ENCODE results near the gene QRICH2.
A peak's percentile ranks its signal among the peaks of the same experiment; 100 is the strongest.
"Not testable (repeated sequence)": the region's sequence is repeated elsewhere in the genome, so short reads cannot be mapped to it uniquely, and the experiment has no call there.

Gene QRICH2

GRCh38 chr17:76252040-76252954 lies 55.8 kb downstream of the QRICH2 start:
- Histone ChIP-seq H3K9me3 (ENCODE audit: control insufficient read depth in 2 of 2, low read length in 2 of 2) (no peaks in the 10 kb centered on the region), H3K4me1 (ENCODE audit: control insufficient read depth, insufficient read depth, low read length) (peaks cover 3% of the 10 kb centered on the region), H3K36me3 (ENCODE audit: control insufficient read depth in 2 of 2, insufficient read depth in 2 of 2, low read length in 2 of 2) (no peaks in the 10 kb centered on the region), H3K27ac (ENCODE audit: low read length) (peak overlapping the region; percentile 24), H3K4me3 (ENCODE audit: low read length in 2 of 2) (no peak overlapping the region), H3K9ac (ENCODE audit: low read length in 2 of 2) (peak overlapping the region in 1 of 2 donors; percentile 13), H3K27me3 (ENCODE audit: control insufficient read depth in 1 of 2, insufficient read depth in 2 of 2, low read length in 2 of 2) (peaks cover 3 to 11% of the 10 kb centered on the region in 2 donors)

GRCh38 chr17:76251478-76252039 lies 56.5 kb downstream of the QRICH2 start:
- peaks cover 3% of the 10 kb centered on the region for H3K4me1 ChIP-seq (ENCODE audit: control insufficient read depth, insufficient read depth, low read length)
- H3K4me3 ChIP-seq (ENCODE audit: low read length in 2 of 2), result no peak overlapping the region
- H3K9me3 ChIP-seq (ENCODE audit: control insufficient read depth in 2 of 2, low read length in 2 of 2), result no peaks in the 10 kb centered on the region
- H3K9ac ChIP-seq (ENCODE audit: low read length in 2 of 2), result no peak overlapping the region
- no peaks in the 10 kb centered on the region for H3K36me3 ChIP-seq (ENCODE audit: control insufficient read depth in 2 of 2, insufficient read depth in 2 of 2, low read length in 2 of 2)
- peak overlapping the region; percentile 24 for H3K27ac ChIP-seq (ENCODE audit: low read length)
- H3K27me3 ChIP-seq (ENCODE audit: control insufficient read depth in 1 of 2, insufficient read depth in 2 of 2, low read length in 2 of 2), result peaks cover 3 to 11% of the 10 kb centered on the region in 2 donors

- H3K9ac ChIP-seq (ENCODE audit: low read length in 2 of 2), result no peak overlapping the region
- no peak overlapping the region for H3K4me3 ChIP-seq (ENCODE audit: low read length in 2 of 2)
- H3K9me3 ChIP-seq (ENCODE audit: control insufficient read depth in 2 of 2, low read length in 2 of 2), result no peaks in the 10 kb centered on the region
- H3K27me3 ChIP-seq (ENCODE audit: control insufficient read depth in 1 of 2, insufficient read depth in 2 of 2, low read length in 2 of 2), result peaks cover 3 to 11% of the 10 kb centered on the region in 2 donors
- no peaks in the 10 kb centered on the region for H3K36me3 ChIP-seq (ENCODE audit: control insufficient read depth in 2 of 2, insufficient read depth in 2 of 2, low read length in 2 of 2)
- H3K27ac ChIP-seq (ENCODE audit: low read length), result no peak overlapping the region
- peaks cover 3% of the 10 kb centered on the region for H3K4me1 ChIP-seq (ENCODE audit: control insufficient read depth, insufficient read depth, low read length)
Observed at GRCh38 chr17:76250141-76250540, 57.9 kb downstream of the QRICH2 start.

- no peak overlapping the region for H3K27ac ChIP-seq (ENCODE audit: low read length)
- no peak overlapping the region for H3K9ac ChIP-seq (ENCODE audit: low read length in 2 of 2)
- H3K9me3 ChIP-seq (ENCODE audit: control insufficient read depth in 2 of 2, low read length in 2 of 2), result no peaks in the 10 kb centered on the region
- H3K4me3 ChIP-seq (ENCODE audit: low read length in 2 of 2), result no peak overlapping the region
- H3K27me3 ChIP-seq (ENCODE audit: control insufficient read depth in 1 of 2, insufficient read depth in 2 of 2, low read length in 2 of 2), result peaks cover under 1 to 8% of the 10 kb centered on the region in 2 donors
- peaks cover under 1% of the 10 kb centered on the region for H3K4me1 ChIP-seq (ENCODE audit: control insufficient read depth, insufficient read depth, low read length)
- no peaks in the 10 kb centered on the region for H3K36me3 ChIP-seq (ENCODE audit: control insufficient read depth in 2 of 2, insufficient read depth in 2 of 2, low read length in 2 of 2)
Observed at GRCh38 chr17:76248013-76248782, 59.9 kb downstream of the QRICH2 start.

- Histone ChIP-seq H3K27ac (ENCODE audit: low read length) (no peak overlapping the region), H3K36me3 (ENCODE audit: control insufficient read depth in 2 of 2, insufficient read depth in 2 of 2, low read length in 2 of 2) (no peaks in the 10 kb centered on the region), H3K9ac (ENCODE audit: low read length in 2 of 2) (no peak overlapping the region), H3K27me3 (ENCODE audit: control insufficient read depth in 1 of 2, insufficient read depth in 2 of 2, low read length in 2 of 2) (peaks cover 0 to 7% of the 10 kb centered on the region in 2 donors), H3K4me3 (ENCODE audit: low read length in 2 of 2) (no peak overlapping the region), H3K4me1 (ENCODE audit: control insufficient read depth, insufficient read depth, low read length) (no peaks in the 10 kb centered on the region), H3K9me3 (ENCODE audit: control insufficient read depth in 2 of 2, low read length in 2 of 2) (no peaks in the 10 kb centered on the region)
Observed at GRCh38 chr17:76247304-76247703, 60.8 kb downstream of the QRICH2 start.

- Histone ChIP-seq H3K27me3 (ENCODE audit: control insufficient read depth in 1 of 2, insufficient read depth in 2 of 2, low read length in 2 of 2) (peaks cover 0 to 3% of the 10 kb centered on the region in 2 donors), H3K9me3 (ENCODE audit: control insufficient read depth in 2 of 2, low read length in 2 of 2) (no peaks in the 10 kb centered on the region), H3K27ac (ENCODE audit: low read length) (no peak overlapping the region), H3K4me1 (ENCODE audit: control insufficient read depth, insufficient read depth, low read length) (peaks cover 1% of the 10 kb centered on the region), H3K36me3 (ENCODE audit: control insufficient read depth in 2 of 2, insufficient read depth in 2 of 2, low read length in 2 of 2) (no peaks in the 10 kb centered on the region), H3K4me3 (ENCODE audit: low read length in 2 of 2) (no peak overlapping the region), H3K9ac (ENCODE audit: low read length in 2 of 2) (no peak overlapping the region)
Observed at GRCh38 chr17:76246080-76247066, 61.7 kb downstream of the QRICH2 start.

DNA sequence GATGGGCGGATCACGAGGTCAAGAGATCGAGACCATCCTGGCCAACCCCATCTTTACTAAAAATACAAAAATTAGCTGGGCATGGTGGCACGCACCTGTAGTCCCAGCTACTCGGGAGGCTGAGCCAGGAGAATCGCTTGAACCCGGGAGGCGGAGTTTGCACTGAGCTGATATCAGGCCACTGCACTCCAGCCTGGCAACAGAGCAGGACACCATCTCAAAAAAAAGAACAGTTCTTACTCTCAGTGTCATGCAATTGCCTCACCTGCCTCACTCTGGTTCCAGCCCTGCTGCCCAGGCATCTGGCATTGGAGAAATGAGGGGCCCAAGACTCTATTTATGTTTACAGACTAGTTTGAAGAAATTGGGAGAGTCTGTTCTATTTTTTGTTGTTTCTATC lies 63.4 kb downstream of the QRICH2 start:
- H3K9me3 ChIP-seq (ENCODE audit: control insufficient read depth in 2 of 2, low read length in 2 of 2); H3K4me3 ChIP-seq (ENCODE audit: low read length in 2 of 2); H3K27me3 ChIP-seq (ENCODE audit: control insufficient read depth in 1 of 2, insufficient read depth in 2 of 2, low read length in 2 of 2); H3K36me3 ChIP-seq (ENCODE audit: control insufficient read depth in 2 of 2, insufficient read depth in 2 of 2, low read length in 2 of 2); H3K9ac ChIP-seq (ENCODE audit: low read length in 2 of 2); H3K27ac ChIP-seq (ENCODE audit: low read length): not testable (repeated sequence)
- peaks cover 11% of the 10 kb centered on the region for H3K4me1 ChIP-seq (ENCODE audit: control insufficient read depth, insufficient read depth, low read length)

DNA sequence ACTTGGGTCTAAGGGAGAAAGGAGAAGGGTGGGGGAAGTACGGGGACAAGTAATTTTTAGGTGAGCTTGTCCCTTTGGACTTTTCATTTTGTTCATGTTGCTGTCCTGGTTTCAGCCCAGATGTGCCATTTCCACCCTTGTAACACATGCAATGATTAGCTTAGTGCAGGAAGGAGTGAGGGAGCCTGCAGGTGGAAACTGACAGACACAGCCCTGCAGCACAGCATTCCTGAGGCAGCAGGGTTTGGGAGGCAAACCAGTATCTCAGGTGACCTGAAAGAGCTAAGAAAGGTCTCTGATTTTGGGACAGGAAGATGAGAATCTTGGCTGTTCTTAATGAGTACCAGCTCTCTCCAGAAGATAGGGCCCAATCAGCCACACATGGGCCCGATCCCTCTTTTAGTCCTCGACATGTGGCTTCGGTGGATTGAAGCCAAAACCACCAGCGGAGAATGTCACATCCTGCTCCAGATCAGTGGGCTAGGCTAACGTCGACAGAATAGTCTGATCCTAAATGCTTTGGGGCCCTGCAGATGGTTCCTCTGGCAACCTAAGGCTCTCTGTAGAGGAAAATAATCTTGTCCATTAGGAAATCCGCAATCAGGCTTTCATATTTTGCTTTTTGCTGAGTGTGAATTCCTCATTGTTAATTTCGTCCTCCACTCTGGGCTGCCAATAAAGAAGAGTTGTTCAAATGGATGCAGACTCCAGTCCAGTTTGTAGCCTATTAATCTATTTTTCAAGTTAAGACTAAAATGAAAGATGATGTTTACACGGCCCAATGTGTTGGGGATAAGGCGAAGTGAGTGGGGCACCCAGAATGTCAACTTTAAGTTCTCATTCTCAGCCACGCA lies 64.0 kb downstream of the QRICH2 start:
- no peaks in the 10 kb centered on the region for H3K27me3 ChIP-seq (ENCODE audit: control insufficient read depth in 1 of 2, insufficient read depth in 2 of 2, low read length in 2 of 2)
- peaks cover 15% of the 10 kb centered on the region for H3K4me1 ChIP-seq (ENCODE audit: control insufficient read depth, insufficient read depth, low read length)

DNA sequence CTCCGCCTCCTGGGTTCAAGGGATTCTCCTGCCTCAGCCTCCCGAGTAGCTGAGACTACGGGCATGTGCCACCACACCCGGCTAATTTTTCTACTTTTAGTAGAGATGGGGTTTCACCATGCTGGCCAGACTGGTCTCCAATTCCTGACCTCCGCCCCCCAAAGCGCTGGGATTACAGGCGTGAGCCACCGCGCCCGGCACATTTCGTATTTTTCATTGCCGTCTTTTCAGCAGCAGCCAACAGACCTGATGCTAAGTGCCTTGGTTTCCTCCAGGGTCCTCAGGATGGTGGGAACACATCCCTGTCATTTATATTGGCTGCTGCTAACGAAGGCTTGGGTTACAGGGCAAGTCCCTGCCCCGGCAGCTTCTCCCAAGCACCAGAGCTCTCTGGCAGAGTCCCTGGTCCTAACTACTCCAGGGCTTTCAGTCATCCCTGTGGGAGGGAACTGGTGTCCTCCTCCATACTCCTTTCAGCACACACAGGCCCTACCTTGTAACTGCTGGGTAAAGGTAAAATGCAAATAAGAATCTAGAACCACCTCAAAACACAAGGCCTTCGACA lies 66.3 kb downstream of the QRICH2 start:
- peak overlapping the region in 1 of 2 donors; percentile 86 for H3K4me3 ChIP-seq (ENCODE audit: low read length in 2 of 2)
- H3K36me3 ChIP-seq (ENCODE audit: control insufficient read depth in 2 of 2, insufficient read depth in 2 of 2, low read length in 2 of 2), result no peaks in the 10 kb centered on the region
- no peaks in the 10 kb centered on the region for H3K27me3 ChIP-seq (ENCODE audit: control insufficient read depth in 1 of 2, insufficient read depth in 2 of 2, low read length in 2 of 2)
- peaks cover 15% of the 10 kb centered on the region for H3K4me1 ChIP-seq (ENCODE audit: control insufficient read depth, insufficient read depth, low read length)
- H3K27ac ChIP-seq (ENCODE audit: low read length), result no peak overlapping the region
- no peaks in the 10 kb centered on the region for H3K9me3 ChIP-seq (ENCODE audit: control insufficient read depth in 2 of 2, low read length in 2 of 2)
- H3K9ac ChIP-seq (ENCODE audit: low read length in 2 of 2), result no peak overlapping the region

More for the DNA sequence above, 64.0 kb downstream of the QRICH2 start:
- H3K36me3 ChIP-seq (ENCODE audit: control insufficient read depth in 2 of 2, insufficient read depth in 2 of 2, low read length in 2 of 2), result no peaks in the 10 kb centered on the region
- H3K4me3 ChIP-seq (ENCODE audit: low read length in 2 of 2), result no peak overlapping the region
- H3K9ac ChIP-seq (ENCODE audit: low read length in 2 of 2), result no peak overlapping the region
- H3K9me3 ChIP-seq (ENCODE audit: control insufficient read depth in 2 of 2, low read length in 2 of 2), result no peaks in the 10 kb centered on the region
- H3K27ac ChIP-seq (ENCODE audit: low read length), result no peak overlapping the region
